ENCODE data around the gene BARHL2.

DNA sequence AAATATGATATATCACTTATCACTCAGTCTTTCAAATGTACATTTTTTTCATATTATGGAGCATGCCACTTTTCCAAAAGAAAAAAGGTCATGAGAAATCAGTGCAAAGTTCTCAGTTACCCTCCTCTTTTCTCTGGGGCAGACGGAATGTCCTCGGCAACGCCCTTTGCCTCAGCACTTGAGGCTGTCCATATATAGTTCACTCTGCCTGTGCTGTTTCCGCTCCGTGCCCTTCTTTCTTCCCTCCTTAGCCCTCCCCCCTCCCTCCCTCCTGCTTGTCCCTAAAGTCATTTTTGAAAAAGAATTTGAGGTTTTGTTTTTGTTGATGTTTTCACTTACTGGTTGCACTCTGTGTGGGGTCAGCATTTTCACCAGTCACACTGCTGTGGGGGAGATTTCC lies 5.4 kb downstream of the BARHL2 start:
- TF ChIP-seq, protein P1, sequence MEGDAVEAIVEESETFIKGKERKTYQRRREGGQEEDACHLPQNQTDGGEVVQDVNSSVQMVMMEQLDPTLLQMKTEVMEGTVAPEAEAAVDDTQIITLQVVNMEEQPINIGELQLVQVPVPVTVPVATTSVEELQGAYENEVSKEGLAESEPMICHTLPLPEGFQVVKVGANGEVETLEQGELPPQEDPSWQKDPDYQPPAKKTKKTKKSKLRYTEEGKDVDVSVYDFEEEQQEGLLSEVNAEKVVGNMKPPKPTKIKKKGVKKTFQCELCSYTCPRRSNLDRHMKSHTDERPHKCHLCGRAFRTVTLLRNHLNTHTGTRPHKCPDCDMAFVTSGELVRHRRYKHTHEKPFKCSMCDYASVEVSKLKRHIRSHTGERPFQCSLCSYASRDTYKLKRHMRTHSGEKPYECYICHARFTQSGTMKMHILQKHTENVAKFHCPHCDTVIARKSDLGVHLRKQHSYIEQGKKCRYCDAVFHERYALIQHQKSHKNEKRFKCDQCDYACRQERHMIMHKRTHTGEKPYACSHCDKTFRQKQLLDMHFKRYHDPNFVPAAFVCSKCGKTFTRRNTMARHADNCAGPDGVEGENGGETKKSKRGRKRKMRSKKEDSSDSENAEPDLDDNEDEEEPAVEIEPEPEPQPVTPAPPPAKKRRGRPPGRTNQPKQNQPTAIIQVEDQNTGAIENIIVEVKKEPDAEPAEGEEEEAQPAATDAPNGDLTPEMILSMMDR (optimal IDR thresholded peaks at IDR 0.05 in 1 of 3, IDR thresholded peaks at IDR 0.05 in 1 of 3, conservative IDR thresholded peaks at IDR 0.05 in 1 of 3; ENCODE audit: extremely low read depth in 1 of 3, insufficient read depth in 2 of 3, low read length in 3 of 3), result no peak
- TF ChIP-seq EZH2 (IDR thresholded peaks at IDR 0.05; ENCODE audit: low read length), result no peak

Measured in keratinocyte (primary cell).